Mucosa of gallbladder (tissue), 1 donor: ENCODE results near the gene LRP1B. TPM values are rescaled to one million over a fixed set of nuclear protein-coding genes. Genes with fewer than 3 reads are reported as not detected.

ENCODE experiments used
- DNase-seq: peaks from one replicate; pipeline ENCODE4 v3.0.0-alpha.2; 2020; ENCODE audit warnings: low spot score
- total RNA-seq: library from RNA; stranded (reverse); gene quantifications from one replicate; pipeline ENCODE4 v1.2.1, GENCODE V29; 2021
- donor health status: DM: no; HTN: no; CAD: no.

Gene LRP1B
- total RNA-seq, 1 donor from 2014 or later = 0.26 TPM

GRCh38 chr2:141440072-141440635, 690.7 kb downstream of the LRP1B start:
- no peak for DNase-seq

DNA sequence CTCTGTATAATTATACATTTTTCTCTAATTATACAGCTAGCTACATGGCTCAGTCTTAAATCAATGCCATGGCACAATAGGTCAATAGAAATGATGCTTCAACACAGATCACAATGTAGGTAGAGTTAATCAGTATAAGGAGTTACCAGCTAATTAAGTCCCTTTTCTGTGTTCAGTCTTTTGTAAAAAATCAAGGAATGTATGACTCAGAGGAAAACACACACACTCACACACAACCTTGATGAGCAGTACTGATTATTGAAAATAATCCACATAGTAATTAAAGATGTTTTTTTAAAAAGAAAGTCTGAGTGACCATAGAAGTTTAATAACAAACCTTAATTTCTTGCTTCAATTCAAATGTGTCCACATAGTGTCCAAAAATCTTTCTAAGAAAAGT, 691.3 kb downstream of the LRP1B start:
- DNase-seq = no peak

DNA sequence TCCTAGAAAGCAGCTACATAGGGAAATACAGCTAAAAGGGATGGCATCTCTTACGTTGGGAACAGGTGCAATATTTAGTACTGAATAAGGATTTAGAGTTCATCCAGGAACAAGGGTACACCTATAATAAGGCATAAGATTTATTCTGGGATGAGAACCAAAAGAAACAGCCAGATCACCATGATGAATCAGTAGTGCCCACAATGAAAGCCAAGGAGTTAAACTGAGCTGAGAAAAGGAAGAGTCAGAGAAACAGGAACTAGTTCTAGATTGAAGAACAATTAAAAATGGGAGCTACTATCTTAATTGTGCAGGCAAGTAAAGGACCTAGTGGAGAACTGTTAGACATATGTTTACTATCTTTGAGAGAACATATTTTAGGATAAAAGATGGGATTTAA, 692.3 kb downstream of the LRP1B start:
- DNase-seq = no peak

DNA sequence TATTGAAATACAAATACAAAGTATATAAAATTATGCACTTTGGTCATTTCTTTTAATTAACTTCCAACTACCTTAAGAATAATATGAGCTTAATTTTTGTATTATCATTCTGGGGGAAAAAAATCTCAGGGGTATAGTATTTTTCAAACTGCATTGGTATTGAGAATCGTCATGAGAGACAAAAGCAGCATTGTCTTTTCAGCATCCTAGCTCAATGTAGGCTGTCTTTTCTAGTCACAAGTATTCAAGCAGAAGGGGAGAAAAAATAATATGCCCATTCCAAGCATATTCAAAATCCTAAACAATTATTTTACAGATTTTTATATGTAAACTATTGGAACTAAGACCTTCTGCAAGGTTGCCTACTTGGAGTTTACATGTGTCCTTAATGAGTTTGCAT, 693.3 kb downstream of the LRP1B start:
- DNase-seq = no peak

- DNase-seq = no peak
Observed at GRCh38 chr2:141423124-141423523, 707.7 kb downstream of the LRP1B start.

GRCh38 chr2:141417246-141417797, 713.5 kb downstream of the LRP1B start:
- no peak for DNase-seq

GRCh38 chr2:141411419-141411818, 719.4 kb downstream of the LRP1B start:
- no peak for DNase-seq

- no peak for DNase-seq
Observed at GRCh38 chr2:141399270-141399669, 731.5 kb downstream of the LRP1B start.

- DNase-seq = no peak
Observed at GRCh38 chr2:141393214-141393545, 737.6 kb downstream of the LRP1B start.

GRCh38 chr2:141392517-141393213, 738.2 kb downstream of the LRP1B start:
- no peak for DNase-seq

GRCh38 chr2:141386168-141386567, 744.6 kb downstream of the LRP1B start:
- no peak for DNase-seq

DNA sequence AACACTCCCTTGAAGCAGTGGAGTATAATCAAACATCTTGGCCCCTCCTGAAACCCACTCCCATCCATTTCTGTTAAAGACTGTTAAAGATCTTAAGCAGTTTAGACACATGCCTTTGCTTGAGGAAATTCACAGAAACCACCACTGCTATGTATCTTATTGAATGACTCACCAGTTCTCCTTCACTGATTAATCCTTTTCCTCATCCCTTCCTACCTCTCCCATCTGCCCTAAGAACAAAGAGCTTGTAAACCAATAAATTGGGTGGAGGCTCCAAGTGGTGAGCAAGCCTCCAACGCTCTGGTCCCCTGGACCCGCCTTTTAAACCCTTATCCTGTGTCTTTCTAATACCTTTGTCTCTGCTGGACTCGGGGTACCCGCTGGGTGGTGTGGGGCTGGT, 746.1 kb downstream of the LRP1B start:
- no peak for DNase-seq

DNA sequence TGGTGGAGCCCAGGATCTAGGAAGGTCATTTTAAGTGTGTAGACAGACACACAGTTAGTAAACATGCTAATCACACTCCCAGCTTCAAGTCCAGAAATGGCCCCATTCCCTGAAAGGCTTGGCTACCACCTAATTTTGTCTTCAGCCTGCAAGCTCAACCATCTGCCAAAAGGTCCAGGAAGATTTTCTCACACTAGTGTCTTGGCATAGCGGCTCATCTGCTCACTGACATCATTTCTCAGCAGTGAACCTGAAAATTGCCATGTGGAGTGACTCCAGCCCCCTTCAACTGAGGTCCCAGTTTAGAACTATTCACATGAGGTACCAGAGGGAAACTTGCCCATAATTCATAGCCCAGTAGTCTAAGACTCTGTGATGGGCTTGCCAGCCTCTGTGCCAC, 748.9 kb downstream of the LRP1B start:
- DNase-seq = no peak

GRCh38 chr2:141380008-141380979, 750.5 kb downstream of the LRP1B start:
- no peak for DNase-seq

- no peak for DNase-seq
Observed at GRCh38 chr2:141364821-141365220, 766.0 kb downstream of the LRP1B start.

DNA sequence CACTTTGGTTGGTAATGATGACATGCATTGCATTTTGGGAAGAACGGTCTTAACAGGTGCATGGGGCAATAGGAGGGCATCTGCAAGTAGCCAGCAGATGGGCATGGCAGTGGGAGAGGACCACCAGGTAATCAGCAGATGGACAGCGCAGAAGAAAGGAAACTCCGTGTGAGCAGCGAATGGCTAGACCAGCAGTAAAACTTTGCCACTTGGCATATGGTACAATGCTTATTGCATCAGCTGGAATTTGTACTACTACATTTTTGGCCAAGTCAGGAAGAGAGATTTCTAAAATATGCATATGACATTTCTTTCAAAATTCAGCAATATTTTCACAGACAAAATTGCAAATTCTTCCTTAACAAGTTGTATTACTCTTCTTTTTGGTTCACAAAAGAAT, 768.5 kb downstream of the LRP1B start:
- DNase-seq = no peak

DNA sequence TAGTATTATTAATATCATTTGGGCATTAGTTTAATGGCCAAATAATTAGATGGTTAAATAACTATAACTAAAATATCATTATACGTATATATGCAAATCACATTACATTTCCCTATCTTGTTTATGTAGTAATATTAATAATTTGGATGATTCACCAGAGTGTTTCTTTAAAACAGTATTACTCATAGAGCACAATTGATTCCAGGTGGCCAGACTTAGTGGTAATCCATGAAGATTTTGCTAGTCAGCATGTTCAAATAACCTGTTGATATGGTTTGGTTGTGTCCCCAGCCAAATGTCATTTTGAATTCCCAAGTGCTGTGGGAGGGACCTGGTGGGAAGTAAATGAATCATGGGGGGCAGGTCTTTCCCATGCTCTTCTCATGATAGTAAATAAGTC, 782.3 kb downstream of the LRP1B start:
- DNase-seq = no peak

DNA sequence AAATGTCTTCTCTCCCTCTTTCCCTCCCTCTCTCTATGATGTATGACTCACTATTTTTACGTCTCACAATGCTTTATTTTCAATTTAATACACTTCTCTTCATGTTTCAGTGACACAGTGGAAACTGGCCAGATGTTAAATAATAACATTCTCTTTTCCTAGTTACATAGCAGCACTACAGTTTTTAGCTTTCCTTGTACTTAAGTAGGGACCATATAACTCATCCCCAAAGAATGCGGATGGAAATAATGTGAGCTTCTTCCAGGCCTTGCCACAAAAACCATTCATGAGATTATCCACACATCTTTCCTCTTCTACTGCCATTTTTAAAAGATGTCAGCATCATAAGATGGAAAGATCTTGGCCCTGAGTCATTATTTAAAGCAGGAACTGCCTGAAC, 789.4 kb downstream of the LRP1B start:
- no peak for DNase-seq

DNA sequence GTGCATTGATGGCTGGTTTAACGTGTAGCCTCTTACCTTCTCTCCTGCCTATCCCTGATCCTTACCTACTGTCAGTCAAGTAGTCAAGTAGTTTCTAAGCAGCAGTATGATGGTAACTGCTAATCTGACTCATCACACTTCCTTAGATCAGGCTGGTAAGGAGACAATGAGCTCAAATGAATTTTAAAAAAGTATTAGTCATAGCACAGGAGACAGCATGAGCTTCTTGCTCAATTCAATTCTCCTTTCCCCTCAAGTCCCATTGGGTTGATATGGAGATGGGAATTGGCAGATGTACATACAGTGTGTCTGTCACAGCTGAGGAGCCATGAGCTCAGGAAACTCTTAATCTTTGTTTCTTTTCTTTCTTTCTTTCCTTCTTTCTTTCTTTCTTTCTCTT, 799.7 kb downstream of the LRP1B start:
- DNase-seq = no peak

- DNase-seq = no peak
Observed at GRCh38 chr2:141329964-141330363, 800.9 kb downstream of the LRP1B start.

DNA sequence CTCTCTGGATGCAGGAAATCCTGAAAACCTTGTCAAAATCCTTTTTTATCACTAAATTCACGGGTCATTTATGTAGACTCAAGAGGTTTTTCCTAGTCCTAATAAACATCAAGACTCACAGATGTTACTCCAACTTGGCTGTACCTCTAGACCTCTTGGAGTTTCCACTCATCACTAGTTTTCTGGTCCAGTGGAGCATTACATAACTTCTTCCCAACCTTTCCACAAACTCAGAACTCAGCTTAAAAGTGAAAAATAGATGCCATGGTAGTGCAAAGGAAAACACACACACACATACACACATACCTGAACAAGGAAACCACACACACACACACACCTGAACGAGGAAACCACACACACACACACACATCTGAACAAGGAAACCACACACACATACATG, 807.2 kb downstream of the LRP1B start:
- no peak for DNase-seq

GRCh38 chr2:141317986-141318385, 812.8 kb downstream of the LRP1B start:
- no peak for DNase-seq

DNA sequence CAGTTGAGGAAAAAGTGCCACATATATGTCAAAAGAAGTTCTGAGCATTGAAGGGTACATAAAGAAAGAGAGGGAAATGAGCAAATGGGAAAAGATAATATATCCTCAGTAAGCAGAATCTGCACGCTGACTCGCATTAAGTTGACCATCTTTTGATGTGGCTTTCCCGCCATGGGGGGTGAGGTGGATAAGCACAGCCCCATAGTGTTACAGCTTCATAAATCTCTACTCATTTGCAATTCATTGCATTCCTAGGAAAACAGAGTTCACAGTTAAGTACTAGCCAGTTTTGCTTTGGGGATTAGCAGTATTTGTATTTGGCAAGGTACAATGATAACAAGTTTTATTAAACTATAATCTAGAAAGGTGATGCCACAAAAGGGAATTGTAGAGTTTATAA, 814.2 kb downstream of the LRP1B start:
- DNase-seq = no peak
